ENCODE data around the gene GJA8.
"Not testable (repeated sequence)": the region's sequence is repeated elsewhere in the genome, so short reads cannot be mapped to it uniquely, and the experiment has no call there.

GJA8 gene

DNA sequence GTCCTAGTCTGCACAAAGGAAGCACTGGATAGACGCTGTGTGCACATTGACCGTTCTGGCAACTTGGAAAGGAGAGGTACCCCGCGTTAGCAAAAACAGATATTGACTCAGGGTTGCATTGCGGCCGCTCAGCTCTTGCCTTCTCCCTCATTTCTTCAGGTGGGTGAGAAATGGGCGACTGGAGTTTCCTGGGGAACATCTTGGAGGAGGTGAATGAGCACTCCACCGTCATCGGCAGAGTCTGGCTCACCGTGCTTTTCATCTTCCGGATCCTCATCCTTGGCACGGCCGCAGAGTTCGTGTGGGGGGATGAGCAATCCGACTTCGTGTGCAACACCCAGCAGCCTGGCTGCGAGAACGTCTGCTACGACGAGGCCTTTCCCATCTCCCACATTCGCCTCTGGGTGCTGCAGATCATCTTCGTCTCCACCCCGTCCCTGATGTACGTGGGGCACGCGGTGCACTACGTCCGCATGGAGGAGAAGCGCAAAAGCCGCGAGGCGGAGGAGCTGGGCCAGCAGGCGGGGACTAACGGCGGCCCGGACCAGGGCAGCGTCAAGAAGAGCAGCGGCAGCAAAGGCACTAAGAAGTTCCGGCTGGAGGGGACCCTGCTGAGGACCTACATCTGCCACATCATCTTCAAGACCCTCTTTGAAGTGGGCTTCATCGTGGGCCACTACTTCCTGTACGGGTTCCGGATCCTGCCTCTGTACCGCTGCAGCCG is 5.4 kb downstream of the GJA8 start:
- no peak overlapping the region for H3K27ac ChIP-seq
- TF ChIP-seq, protein P1, sequence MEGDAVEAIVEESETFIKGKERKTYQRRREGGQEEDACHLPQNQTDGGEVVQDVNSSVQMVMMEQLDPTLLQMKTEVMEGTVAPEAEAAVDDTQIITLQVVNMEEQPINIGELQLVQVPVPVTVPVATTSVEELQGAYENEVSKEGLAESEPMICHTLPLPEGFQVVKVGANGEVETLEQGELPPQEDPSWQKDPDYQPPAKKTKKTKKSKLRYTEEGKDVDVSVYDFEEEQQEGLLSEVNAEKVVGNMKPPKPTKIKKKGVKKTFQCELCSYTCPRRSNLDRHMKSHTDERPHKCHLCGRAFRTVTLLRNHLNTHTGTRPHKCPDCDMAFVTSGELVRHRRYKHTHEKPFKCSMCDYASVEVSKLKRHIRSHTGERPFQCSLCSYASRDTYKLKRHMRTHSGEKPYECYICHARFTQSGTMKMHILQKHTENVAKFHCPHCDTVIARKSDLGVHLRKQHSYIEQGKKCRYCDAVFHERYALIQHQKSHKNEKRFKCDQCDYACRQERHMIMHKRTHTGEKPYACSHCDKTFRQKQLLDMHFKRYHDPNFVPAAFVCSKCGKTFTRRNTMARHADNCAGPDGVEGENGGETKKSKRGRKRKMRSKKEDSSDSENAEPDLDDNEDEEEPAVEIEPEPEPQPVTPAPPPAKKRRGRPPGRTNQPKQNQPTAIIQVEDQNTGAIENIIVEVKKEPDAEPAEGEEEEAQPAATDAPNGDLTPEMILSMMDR (conservative IDR thresholded peaks at IDR 0.05) = no peak

DNA sequence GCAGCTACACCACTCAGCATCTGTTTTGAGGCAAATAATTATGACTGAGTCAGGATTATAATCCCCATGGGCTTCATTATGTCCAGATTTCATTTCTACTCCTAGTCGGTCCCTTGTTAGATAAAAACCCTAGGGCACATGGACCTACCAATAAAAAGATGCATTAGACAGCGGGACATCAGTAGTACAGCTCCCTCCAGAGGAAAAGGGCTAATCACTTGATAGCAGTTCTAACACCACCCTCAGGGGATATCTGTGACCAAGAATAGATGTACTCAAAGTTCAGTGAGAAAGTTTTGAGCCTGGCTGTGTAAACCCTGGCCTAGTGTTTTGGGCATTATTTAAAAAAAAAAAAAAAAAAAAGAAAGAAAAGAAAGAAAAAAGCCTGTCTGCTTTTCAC is 10.0 kb downstream of the GJA8 start:
- TF ChIP-seq, protein P1 (conservative IDR thresholded peaks at IDR 0.05) = no peak
- no peak overlapping the region for H3K27ac ChIP-seq

DNA sequence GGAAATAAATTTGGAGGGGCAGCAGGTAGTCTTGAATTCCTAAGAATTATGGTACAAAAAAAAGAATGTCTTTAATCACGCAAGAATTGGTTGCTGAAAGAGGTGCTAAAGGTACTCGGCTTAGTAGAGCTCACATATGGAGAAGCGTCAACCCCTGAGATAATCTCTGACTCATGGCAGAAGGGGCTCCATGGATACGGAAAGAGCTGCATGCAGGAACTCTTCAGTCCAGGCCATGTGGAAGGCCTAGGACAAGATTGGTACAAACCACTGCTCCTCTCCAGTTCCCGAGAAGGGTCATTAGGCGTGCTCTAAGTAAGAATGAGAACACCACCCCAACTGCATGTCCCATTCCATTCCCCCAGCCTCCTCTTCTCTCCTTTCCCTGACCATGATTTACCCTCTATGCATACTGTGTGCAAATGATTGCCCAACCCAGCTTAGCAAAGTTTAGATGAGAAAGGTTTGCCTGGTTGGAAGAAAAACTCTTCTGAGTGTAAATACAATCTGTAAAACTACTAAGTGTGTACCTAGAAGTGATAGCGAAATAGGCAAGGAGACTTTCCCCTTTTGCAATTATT is 10.9 kb downstream of the GJA8 start:
- no peak overlapping the region for H3K27ac ChIP-seq
- TF ChIP-seq, protein P1 (conservative IDR thresholded peaks at IDR 0.05) = no peak

DNA sequence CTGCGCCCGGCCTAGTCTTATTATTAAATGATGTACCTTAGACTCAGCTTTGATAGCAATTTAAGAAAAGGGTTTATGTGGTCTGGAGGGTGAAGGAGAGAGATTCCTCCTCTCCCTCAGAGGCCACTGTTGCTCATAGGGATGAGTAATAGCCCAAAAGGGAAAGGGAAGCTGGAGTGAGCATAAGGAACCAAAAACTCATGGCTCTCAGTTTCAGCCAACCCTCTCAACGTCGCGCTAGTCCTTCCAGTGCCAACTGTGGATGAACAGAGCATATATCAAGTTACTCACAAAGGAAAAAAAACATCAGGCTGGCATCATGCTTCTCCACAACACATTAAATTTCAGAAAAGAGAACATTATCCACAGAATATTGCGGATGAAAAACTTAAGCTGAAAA is 17.3 kb downstream of the GJA8 start:
- no peak overlapping the region for H3K27ac ChIP-seq
- TF ChIP-seq, protein P1 (conservative IDR thresholded peaks at IDR 0.05) = no peak

DNA sequence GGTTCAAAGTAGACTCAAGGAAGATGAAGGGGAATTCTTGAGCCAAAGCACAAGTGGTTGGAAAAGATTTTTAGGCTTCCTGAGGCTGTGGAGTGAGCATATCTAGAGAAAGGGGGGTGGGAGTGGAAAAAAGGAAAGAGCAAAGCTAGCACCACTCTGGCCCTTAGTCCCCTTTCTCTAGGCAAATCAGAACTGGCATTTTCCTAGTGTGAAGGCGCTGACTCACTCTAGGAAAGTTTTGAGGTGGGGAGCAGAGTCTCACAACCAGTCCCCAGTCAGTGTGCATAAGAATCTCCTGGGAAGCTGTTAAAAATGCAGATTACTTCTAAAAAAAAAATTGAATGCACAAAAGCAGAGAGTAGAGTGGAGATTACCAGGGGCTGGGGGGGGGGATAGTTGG is 22.2 kb downstream of the GJA8 start:
- no peak overlapping the region for H3K27ac ChIP-seq
- TF ChIP-seq, protein P1 (conservative IDR thresholded peaks at IDR 0.05) = no peak

DNA sequence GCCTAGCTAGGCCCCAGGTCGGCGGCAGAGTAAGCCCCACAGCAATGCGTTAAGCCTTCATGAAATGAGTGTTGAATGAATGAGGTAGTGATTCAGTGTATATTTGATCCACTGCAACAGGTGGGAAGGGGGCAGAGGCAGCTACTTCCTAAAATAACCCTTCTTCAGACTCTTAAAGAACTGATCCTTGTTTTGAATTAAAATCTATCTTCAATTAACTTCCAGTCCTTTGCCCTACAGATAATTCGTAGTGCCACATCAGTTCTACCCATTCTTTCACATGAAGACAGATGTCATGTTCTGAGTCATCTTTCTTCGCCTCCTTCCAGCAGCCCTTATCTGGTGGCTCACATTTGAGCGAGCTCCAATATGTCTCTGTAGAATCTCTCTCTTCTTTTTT is 24.6 kb downstream of the GJA8 start:
- not testable (repeated sequence) for H3K27ac ChIP-seq

DNA sequence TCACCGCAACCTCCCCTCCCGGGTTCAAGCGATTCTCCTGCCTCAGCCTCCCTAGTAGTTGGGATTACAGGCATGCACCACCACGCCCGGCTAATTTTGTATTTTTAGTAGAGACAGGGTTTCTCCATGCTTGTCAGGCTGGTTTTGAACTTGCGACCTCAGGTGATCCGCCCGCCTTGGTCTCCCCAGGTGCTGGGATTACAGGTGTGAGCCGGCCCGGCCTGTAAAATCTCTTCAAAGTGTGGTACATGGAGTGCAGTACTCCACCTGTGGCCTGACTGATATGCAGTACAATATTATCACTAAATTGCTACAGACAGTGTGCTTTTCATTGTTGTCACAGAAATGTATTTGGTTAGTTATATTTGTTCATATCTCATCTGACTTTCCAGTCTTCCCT is 25.1 kb downstream of the GJA8 start:
- H3K27ac ChIP-seq = not testable (repeated sequence)

DNA sequence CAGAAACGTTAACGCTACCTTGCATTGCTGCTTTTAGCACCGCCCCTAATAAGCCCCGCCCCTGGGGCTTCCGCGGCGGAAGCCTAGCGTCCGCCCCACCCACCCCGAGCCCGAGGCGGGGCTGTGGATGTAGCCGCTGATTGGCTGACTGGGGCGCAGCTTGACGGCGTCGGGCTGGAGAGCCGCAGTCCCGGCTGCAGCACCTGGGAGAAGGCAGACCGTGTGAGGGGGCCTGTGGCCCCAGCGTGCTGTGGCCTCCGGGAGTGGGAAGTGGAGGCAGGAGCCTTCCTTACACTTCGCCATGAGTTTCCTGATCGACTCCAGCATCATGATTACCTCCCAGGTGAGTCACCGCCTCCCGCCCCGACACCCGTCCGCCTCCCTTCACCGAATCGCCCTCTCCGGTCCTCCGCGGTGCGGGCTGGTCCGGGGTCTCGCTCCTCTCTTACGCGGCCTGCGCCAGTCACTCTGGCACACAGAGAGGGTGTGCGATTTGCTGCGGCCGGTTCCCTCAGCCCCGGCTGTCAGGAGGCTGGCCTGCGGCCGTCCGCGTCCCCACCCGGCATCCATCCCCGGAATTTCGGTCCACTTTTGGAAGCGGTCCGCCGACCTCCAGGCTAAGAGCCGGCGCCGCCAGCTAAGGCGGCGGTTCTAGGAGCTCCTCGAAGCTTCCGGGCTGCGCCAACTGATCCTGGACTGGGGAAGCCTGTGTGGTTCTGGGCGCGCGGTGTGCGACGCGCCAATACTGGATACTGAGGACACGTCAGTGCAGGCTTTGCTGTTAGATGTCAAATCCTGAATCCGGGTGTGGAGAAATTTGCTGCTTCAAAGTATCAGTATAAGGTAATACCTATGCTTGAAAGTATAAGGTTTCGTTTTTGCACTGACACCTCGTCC is 25.9 kb downstream of the GJA8 start, which contains the start of gene GPR89B:
TSS of gene GPR89B (plus strand) at position 185 of the 897 bp plus-strand sequence. CDS start at position 302, 117 bp downstream.
- peak within 1 kb of the TSS; percentile 59 for H3K27ac ChIP-seq

DNA sequence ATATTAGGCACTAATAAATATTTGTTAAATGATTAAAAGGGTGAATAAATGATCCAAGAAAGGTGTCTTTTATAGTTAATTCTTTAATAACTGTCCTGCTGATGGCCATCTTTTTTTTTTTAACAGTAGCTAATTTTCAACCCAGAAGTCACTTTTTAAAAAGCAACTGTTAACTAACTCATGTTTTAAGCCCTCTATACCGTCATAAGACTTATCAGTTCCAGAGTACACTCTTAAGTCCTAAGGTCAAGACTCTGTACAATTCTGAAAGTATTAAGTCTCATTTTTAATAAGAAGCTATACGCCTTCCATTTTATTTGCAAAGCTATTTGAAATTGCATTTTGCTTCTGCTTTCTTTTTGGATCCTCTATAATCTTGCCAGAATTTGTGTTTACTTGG is 28.5 kb downstream of the GJA8 start:
- H3K27ac ChIP-seq = not testable (repeated sequence)

DNA sequence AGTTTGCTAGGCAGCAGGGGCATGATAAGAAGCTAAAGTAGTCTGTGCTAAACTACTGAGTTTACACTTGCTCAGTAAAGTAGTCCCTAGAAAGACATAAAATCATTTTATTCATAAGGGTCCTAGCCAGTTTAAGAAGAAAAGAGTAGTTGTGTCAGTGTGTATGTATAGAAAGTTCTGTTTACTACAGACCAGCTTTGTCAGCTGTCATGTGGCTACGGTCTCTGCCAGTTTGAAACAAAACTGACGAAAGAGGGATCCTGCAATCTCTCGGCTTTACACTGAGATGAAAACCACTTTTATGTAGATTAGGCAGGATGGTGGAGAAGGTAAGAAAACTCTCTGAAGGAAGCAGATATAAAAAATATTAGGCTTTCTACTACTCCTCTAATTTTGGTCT is 32.7 kb downstream of the GJA8 start:
- H3K27ac ChIP-seq = not testable (repeated sequence)

DNA sequence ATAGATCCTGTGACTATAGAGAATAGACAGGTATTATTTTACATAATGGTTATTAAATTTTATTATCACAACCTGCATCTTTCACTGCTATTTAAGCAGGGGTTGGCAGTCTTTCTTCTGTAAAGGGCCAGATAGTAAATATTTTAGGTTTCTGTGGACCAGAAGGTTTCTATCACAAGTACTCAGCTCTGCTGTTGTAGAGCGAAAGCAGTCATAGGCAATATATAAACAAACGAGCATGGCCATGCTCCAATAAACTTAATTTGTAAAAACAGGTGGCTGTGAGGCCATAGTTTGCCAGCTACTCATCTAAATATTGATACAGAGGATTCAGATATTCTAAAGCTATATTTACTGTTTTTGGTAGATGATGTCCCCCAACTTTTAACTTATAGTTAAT is 37.9 kb downstream of the GJA8 start:
- H3K27ac ChIP-seq = not testable (repeated sequence)

DNA sequence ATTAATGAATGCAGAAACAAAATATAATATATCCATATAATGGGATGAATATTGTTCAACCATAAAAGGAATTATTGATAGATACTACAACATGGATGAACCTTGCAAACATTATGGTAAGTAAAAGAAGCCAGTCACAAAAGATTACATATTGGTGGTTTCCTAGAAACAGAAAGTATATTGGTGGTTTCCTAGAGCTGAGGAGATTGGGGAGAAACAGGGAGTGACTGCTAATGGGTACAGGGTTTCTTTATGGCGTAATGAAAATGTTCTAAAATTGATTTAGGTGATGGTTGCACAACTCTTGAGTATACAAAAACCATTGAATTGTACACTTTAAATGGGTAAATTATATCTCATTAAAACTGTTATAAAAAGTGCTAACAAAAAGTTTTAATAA is 40.0 kb downstream of the GJA8 start:
- not testable (repeated sequence) for H3K27ac ChIP-seq

DNA sequence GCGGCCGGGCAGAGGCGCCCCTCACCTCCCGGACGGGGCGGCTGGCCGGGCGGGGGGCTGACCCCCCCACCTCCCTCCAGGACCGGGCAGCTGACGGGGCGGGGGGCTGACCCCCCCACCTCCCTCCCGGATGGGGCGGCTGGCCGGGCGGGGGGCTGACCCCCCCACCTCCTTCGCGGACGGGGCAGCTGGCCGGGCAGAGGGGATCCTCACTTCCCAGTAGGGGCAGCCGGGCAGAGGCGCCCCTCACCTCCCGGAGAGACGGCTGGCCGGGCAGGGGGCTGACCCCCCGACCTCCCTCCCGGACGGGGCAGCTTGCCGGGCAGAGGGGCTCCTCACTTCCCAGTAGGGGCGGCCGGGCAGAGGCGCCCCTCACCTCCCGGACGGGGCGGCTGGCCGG is 46.9 kb downstream of the GJA8 start:
- not testable (repeated sequence) for H3K27ac ChIP-seq
